A549 (cell line): ENCODE results near the gene PCNP.

ENCODE experiments used
- CEBPB ChIP-seq, 2 experiments: fragments of >200 bp in 1 of 2; sonication (Bioruptor Twin) in 1 of 2; formaldehyde crosslinking in 1 of 2; IDR thresholded peaks; 2 replicates each; pipeline ENCODE4 v1.6.1; 2012 to 2016
- CHD2 ChIP-seq: fragments of 150-350 bp; IDR thresholded peaks from 2 replicates; pipeline ENCODE4 v1.6.1; 2014; ENCODE audit warnings: low read length; ENCODE audit not compliant: partially characterized antibody
- CTCF ChIP-seq: fragments of >200 bp; sonication (Bioruptor Twin); formaldehyde crosslinking; IDR thresholded peaks from 3 replicates; pipeline ENCODE4 v1.5.1; 2016
- MYC ChIP-seq: IDR thresholded peaks from 2 replicates; pipeline ENCODE4 v1.6.1; 2012; ENCODE audit warnings: mild to moderate bottlenecking, inconsistent platforms, low read length, improper control_type of control experiment, borderline replicate concordance

- TF ChIP-seq CTCF (no peak), CHD2 (no peak), CEBPB (IDR thresholded peaks at IDR 0.05) (no peak), MYC (no peak)
Measured at GRCh38 chr3:101632586-101632985, 58.6 kb downstream of the PCNP start.
